GM21381 (cell line): Measurements from ENCODE around the gene FOXN3.

Experiments
- ATAC-seq: cut with Tn5 transposase; IDR thresholded peaks from one replicate; pipeline ENCODE4 v1.9.1; 2021; ENCODE audit warnings: mild to moderate bottlenecking, moderate library complexity; ENCODE audit not compliant: unreplicated experiment

The FOXN3 gene

GRCh38 chr14:89288114-89288513 is 128.9 kb downstream of the FOXN3 start:
- no peak for ATAC-seq

- ATAC-seq: no peak
Measured at GRCh38 chr14:89284333-89285058, 132.5 kb downstream of the FOXN3 start.

GRCh38 chr14:89283327-89284060 is 133.5 kb downstream of the FOXN3 start:
- ATAC-seq: peak; percentile 84

DNA sequence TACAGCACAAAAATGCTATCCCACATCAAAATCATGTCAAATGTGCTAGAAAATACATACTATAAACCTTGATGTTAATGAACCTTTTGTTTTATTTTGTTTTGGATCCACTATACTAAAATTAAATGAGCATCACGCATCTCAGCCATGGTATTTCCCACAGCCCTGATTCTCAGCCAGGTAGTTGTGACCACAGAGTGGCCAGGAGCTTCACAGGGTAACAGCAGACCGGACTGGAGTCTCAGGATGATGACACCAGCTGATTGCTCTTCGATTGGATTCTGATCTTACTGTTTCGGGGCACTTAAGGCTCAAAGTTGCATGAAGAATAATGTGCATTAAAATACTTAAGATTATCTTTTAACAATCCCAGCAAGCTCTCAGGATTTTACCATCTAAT is 134.8 kb downstream of the FOXN3 start:
- ATAC-seq: no peak

GRCh38 chr14:89280600-89280999 is 136.4 kb downstream of the FOXN3 start:
- no peak for ATAC-seq

DNA sequence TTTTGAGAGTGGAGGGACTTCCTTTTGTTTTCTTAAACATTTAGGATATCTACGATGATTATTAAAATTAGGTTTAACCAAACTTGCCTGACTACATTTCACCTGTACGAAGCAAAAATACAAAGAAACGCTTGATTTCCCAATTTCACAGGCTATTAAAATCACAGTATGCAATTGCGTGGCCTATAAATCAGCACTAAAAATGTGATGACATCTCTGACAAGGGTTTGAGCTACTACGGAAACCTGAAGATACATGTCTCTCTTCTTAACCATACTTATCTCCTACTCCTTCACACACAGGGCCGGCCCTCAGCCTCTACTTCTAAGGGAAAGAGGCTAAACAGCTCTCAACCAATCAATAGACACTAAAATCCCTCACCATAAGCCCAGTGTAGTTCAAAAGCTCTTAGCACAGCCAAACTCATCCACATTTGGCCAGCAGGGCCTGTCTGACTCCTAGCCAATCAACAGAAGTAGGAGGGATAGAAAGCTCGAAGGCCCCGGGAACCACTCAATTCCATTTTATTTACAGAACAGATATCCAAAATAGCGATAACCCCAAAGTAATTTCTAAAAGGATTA is 137.3 kb downstream of the FOXN3 start:
- no peak for ATAC-seq

GRCh38 chr14:89277203-89277602 is 139.8 kb downstream of the FOXN3 start:
- no peak for ATAC-seq

DNA sequence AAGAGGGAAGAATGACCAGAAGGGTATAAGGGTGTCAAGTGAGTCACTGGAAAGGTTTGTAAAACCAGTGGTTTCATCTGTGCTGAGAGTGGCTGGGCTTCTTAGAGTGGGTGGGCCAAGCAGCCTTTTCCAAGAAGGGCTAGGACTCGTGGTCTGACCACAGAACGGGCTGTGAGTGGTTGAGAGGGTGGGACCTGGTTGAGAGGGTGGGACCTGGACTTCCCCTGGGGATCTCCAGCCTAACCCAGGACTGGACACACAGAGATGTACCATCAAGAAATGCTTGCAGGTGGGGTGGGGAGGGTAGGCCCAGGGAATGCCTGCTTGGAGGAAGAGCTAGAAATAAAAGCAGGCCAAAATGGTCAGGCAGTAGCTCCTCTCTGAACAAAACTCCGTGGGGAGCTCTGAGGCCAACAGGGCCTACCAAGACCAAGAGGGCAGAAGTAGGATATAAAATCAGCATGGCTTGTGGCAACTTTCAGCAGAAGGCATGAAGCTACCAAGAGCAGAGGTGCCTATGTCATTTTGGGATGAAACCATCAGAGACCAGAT is 140.5 kb downstream of the FOXN3 start:
- ATAC-seq: peak; percentile 97

GRCh38 chr14:89270439-89271227 is 146.4 kb downstream of the FOXN3 start:
- peak; percentile 58 for ATAC-seq

GRCh38 chr14:89269404-89269803 is 147.6 kb downstream of the FOXN3 start:
- no peak for ATAC-seq

DNA sequence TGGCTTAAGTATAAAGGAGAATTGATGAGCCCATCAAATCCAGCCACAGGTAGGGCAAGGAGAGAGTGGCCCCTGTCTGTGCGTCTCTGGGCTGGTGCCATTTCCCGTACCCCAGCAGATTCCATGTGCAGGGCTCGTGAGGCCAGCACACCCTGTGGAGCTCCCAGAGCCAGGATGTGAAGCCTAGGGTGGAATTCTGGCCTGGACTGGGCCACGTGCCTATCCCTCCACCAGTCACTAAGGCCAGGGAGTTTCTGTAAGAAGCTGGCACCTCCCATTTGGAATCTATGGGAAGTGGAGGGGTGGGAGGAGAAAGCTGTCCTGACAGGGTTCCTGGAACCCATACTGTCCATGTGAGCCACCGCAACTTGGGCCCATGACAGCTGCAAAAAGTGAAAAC is 148.5 kb downstream of the FOXN3 start:
- ATAC-seq: no peak

DNA sequence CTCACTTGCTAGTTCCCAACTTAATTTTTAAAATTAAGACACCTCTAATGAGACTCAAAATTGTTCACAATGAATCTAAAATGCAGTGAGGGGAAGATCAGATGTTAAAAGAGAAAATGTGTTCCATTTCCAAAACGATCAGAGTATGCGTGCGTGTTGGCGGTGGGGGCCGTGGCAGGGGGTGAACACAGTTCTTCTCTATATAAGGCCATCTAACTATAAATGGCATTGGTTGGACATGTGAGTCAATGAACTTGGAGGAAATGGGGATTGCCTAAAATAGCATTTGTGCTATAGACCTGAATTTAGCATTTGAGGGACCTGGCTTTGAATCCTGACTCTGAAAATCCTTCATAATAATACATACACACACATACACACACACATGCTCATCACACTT is 149.4 kb downstream of the FOXN3 start:
- no peak for ATAC-seq

DNA sequence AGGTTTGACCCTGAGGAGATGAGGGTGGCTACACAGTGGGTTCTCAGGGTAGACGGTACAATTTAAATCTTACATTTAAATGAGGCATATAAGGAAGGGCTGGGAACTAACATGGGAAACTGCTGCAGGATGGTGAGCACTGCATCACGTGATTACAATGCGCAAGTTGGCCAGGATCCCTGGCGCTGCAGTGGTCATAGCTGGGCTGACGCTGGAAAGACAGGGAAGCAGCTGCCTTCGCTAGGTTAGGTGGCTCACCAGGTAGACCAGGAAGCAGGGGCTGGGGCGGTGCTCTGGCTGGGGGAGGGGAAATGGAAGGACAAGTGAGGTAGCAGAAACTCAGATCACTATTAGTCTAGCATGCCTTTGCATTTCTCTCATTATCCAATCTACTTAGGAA is 149.9 kb downstream of the FOXN3 start:
- ATAC-seq: no peak

DNA sequence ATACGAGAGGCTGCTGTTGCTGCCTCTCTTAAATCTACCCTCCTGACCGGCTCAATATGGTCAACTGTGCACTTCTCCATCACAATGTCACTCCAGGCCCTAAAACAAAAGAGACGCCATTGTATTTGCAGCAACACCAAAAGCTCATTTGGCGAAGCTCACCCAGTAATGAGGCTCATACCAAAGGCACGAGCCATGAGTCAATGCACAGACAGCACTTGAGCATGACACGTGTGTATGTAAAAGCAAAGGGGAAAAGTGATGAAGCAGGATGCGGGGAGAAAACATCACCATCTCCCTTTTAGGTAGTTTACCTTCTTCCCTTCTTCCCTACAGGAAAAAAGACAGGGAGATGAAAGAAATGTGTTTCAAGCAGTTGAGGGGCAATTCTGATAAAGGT is 150.3 kb downstream of the FOXN3 start:
- no peak for ATAC-seq

DNA sequence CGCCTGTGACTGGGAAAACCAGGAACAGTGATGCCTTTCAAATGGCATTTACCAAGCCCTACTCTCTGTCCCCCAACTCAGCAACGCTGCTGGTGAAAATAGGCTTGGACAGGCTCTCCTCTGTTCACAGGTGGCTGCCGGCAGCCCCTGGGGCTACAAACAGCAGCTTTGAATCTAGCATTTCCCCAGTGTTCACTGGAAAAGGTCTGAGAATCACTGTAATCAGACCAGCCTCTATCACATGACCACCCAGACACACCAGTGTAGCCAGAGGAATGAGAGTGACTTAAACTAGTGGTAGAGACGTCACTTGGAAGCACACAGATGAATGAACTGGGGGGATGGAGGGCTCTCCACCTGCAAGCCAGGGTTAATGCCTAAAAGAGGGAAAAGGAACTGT is 151.8 kb downstream of the FOXN3 start:
- ATAC-seq: no peak

GRCh38 chr14:89264196-89264800 is 152.7 kb downstream of the FOXN3 start:
- no peak for ATAC-seq

GRCh38 chr14:89262041-89262440 is 155.0 kb downstream of the FOXN3 start:
- no peak for ATAC-seq

GRCh38 chr14:89260898-89261297 is 156.1 kb downstream of the FOXN3 start:
- ATAC-seq: no peak

DNA sequence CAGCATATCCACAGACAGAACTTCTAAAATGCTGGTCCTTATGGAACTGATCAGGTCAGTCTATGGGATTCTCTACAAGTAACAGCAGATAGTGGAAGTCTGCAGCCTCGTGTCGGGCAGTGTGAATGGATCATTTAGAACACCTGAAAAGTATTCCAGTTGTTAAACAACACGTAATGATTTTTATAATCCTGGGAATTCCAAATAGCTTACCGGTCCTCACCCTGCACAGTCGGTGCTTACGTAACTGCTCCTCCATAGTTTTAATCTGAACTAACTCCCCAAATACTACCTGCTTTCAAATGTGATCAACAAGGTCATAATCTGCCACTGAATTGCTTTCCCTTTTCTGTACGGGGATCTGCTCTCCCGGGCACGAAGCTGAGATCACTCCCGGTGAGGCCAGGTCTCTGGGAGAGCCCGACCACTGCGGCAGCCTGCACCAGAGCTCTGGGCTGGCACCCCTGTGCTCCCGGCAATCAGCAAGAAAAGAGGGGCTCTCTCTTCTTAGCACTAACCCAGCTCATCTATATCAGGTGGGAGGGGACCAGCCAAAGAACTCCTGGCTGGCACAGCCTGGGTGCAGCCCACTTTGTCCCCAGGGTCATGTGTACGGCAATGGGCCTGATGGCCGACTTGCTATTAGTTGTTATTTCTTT is 157.0 kb downstream of the FOXN3 start:
- no peak for ATAC-seq

DNA sequence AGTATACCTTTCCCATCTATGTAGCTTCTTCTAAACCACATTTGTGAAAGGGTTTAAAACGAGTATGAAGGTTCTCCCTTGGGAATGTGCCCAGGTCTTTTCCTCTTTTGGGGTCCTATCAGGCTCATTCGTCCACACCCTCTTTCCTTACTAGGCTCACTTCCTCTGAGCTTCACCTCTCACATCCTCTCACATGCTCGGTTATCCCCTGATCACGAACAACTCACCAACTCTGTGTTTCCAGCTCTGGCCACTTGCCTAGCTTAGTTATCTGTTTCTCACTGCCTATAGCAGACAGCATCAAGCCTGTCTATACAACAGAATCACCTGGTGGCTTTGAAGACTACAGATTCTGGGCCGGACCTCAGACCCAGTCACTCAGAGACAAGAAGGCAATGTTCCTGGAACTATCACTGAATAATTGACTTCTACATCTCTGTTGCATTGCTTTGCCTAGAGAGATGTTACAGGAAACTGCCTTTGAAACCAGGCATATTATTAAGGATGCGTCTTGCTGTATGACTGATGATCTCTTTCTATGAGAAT is 158.2 kb downstream of the FOXN3 start:
- ATAC-seq: peak; percentile 60
